HL-60 (cell line): ENCODE measurements around the gene EPHA6.

Experiments used
- DNase-seq, 2 experiments: peaks; one replicate each; pipeline ENCODE4 v3.0.0-alpha.2; 2010 to 2020; ENCODE audit warnings: low read depth in 1 of 2, low spot score in 1 of 2
- H3K27ac ChIP-seq: fragments of 250-450 bp; sonication (Bioruptor Pico); replicated peaks from 2 replicates; pipeline ENCODE4 v1.5.1; 2020; ENCODE audit warnings: mild to moderate bottlenecking, moderate library complexity
- H3K27me3 ChIP-seq: fragments of 250-450 bp; sonication (Bioruptor Pico); 2 replicates; pipeline ENCODE4 v1.5.1; 2021; ENCODE audit warnings: mild to moderate bottlenecking, moderate library complexity; ENCODE audit not compliant: insufficient read depth, poor library complexity, severe bottlenecking
- H3K4me3 ChIP-seq: replicated peaks from 2 replicates; pipeline ENCODE4 v1.5.1; 2011; ENCODE audit warnings: mild to moderate bottlenecking, control low read depth, low read length; ENCODE audit not compliant: insufficient read depth
- CTCF ChIP-seq: IDR thresholded peaks from one replicate; pipeline ENCODE4 v1.5.1; 2011; ENCODE audit warnings: low read length, control low read depth, inconsistent platforms; ENCODE audit not compliant: insufficient read depth
- GABPA ChIP-seq: IDR thresholded peaks from 2 replicates; pipeline ENCODE4 v1.6.1; 2012; ENCODE audit warnings: low read depth
- POLR2AphosphoS5 ChIP-seq: IDR thresholded peaks from 2 replicates; pipeline ENCODE4 v1.6.1; 2012; ENCODE audit warnings: low read depth
- SPI1 ChIP-seq: IDR thresholded peaks from 2 replicates; pipeline ENCODE4 v1.6.1; 2012; ENCODE audit warnings: low read depth, mild to moderate bottlenecking, borderline replicate concordance
- TF ChIP-seq, protein P1 (sequence below): IDR thresholded peaks from 2 replicates; pipeline ENCODE4 v1.6.1; 2012; ENCODE audit warnings: low read depth; ENCODE audit not compliant: insufficient replicate concordance

EPHA6 gene

DNA sequence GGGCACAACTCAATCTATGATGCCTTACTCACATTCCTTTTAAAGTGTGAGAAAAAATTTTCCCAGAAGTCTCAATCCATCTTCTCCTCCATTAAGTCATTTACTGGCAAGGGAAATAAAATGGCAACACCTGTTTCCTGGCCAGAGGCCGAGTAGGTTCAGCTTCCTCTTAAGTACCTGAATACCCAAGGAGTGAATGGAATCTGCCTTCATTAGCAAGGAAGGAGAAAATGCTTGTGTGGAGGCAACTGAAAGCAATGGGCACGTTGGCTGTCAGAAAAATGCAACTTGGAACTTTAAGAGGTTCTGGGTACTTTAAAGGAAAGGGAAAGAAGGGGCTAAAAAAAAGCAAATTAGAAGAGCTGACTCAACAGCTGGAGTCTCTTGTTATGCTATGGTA lies 526.5 kb downstream of the EPHA6 start:
- no peaks in the 10 kb centered on the region for H3K27me3 ChIP-seq
- DNase-seq = no peak
- no peak overlapping the region for H3K4me3 ChIP-seq
- TF ChIP-seq POLR2AphosphoS5 (no peak), CTCF (no peak), GABPA (no peak), SPI1 (no peak)
- TF ChIP-seq, protein P1, sequence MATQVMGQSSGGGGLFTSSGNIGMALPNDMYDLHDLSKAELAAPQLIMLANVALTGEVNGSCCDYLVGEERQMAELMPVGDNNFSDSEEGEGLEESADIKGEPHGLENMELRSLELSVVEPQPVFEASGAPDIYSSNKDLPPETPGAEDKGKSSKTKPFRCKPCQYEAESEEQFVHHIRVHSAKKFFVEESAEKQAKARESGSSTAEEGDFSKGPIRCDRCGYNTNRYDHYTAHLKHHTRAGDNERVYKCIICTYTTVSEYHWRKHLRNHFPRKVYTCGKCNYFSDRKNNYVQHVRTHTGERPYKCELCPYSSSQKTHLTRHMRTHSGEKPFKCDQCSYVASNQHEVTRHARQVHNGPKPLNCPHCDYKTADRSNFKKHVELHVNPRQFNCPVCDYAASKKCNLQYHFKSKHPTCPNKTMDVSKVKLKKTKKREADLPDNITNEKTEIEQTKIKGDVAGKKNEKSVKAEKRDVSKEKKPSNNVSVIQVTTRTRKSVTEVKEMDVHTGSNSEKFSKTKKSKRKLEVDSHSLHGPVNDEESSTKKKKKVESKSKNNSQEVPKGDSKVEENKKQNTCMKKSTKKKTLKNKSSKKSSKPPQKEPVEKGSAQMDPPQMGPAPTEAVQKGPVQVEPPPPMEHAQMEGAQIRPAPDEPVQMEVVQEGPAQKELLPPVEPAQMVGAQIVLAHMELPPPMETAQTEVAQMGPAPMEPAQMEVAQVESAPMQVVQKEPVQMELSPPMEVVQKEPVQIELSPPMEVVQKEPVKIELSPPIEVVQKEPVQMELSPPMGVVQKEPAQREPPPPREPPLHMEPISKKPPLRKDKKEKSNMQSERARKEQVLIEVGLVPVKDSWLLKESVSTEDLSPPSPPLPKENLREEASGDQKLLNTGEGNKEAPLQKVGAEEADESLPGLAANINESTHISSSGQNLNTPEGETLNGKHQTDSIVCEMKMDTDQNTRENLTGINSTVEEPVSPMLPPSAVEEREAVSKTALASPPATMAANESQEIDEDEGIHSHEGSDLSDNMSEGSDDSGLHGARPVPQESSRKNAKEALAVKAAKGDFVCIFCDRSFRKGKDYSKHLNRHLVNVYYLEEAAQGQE = no peak
- H3K27ac ChIP-seq = no peak overlapping the region

DNA sequence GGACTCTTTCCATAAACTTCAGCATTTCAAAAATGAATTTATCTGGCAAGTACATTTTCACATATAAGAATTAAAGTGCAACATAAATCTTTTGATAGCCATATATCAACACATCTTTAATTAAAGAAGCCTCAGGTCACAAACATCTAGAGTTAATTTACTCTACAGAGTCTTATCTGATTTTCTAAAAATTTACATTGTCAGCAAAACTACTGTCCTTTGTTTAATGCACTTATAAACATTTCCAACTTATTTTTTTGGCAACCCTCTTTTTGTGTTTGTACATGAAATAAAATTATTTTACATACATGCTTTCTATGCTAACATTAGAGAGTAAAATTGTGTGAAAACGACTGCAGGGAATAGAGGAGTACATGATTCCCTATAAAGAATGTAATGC lies 533.4 kb downstream of the EPHA6 start:
- DNase-seq = no peak
- Histone ChIP-seq H3K27ac (no peak overlapping the region), H3K27me3 (no peaks in the 10 kb centered on the region), H3K4me3 (no peak overlapping the region)
- no peak for TF ChIP-seq SPI1

DNA sequence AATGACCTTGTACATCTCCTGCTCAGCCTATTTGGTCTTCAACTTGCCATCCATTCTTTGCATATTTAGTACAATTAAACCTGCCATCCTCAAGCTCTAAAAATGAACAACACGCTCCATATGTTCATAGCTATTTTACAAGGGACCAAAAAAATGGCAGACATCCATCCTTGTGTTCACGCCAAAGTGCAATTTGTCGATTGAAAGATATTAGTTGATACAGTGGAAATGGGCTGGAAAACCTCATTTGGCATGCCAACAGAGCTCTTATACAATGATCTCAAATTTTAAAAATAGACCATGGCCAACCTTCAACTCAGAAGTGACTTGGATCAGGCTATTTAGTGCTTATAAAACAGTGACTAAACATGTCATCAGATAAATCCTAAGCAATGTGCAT lies 536.6 kb downstream of the EPHA6 start:
- TF ChIP-seq SPI1 (no peak), POLR2AphosphoS5 (no peak), GABPA (no peak)

DNA sequence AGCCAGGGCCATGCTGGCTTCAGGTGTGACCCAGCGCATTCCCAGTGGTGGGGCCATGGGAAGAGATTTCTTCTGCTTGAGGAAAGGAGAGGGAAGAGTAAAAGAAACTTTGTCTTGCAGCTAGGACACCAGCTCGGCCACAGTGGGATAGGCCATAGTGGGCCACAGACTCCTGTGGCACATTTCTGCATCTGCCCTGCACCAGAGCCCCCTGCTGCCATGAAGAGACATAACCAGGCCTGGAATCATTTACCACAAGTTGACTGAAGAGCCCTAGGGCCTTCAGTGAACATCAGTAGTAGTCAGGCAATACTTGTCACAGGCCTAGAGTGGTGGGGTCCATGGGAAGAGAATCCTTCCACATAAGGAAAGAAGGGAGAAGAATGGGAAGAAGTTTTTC lies 538.8 kb downstream of the EPHA6 start:
- H3K27ac ChIP-seq = no peak overlapping the region
- no peaks in the 10 kb centered on the region for H3K27me3 ChIP-seq
- TF ChIP-seq GABPA (no peak), POLR2AphosphoS5 (no peak), SPI1 (no peak), CTCF (no peak)
- TF ChIP-seq, protein P1 = no peak
- DNase-seq = no peak
- H3K4me3 ChIP-seq = no peak overlapping the region

More for the DNA sequence above, 536.6 kb downstream of the EPHA6 start:
- no peak for DNase-seq
- no peak overlapping the region for H3K27ac ChIP-seq
- H3K4me3 ChIP-seq = no peak overlapping the region
- H3K27me3 ChIP-seq = no peaks in the 10 kb centered on the region

- Histone ChIP-seq H3K4me3 (no peak overlapping the region), H3K27ac (no peak overlapping the region), H3K27me3 (no peaks in the 10 kb centered on the region)
- no peak for TF ChIP-seq POLR2AphosphoS5
- TF ChIP-seq CTCF = no peak
- TF ChIP-seq, protein P1 = no peak
- TF ChIP-seq GABPA = no peak
- TF ChIP-seq SPI1 = no peak
- no peak for DNase-seq
Measured at GRCh38 chr3:97359977-97360376, 545.6 kb downstream of the EPHA6 start.
